ENCODE data around the gene TSKS.
"Not testable (repeated sequence)": the region's sequence is repeated elsewhere in the genome, so short reads cannot be mapped to it uniquely, and the experiment has no call there.

The TSKS gene

DNA sequence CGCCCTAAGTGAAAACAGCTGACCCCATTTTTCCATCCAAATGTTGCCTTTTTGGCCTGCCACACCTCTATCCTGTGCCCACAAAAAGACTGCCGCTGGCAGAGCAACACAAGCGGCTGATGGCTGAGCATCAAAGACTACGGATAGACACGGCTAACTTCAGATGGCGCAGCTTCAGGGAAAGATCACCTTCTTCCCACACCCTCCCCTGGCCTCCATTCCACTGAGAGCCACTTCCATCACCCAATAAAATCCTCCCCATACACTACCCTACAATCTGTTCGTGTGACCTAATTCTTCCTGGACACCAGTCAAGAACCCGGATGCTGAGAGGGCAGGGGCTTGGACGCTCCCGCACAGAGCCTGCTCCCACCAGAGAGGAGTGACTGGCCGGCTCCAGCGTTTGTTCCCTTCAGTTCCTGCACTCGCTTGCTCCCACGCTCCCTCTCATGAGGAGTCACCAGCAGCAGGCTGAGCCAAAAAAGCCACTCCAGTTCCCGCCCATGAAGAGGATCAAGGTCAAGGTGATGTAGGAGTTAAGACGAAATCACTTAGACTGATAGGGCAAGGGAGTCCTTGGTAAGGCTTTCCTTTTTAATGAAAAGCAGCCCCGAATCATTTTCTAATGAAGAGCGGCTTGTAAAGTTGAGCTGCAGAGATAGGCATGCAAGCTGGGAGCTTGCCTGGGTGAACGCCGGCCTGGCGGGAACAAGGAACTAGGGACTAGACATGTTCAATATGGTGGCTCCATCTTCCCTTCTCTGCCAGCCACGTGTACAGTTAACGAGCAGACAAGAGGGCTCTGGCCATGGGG, 35.7 kb downstream of the TSKS start:
- in situ Hi-C loops (cut with MboI; ENCODE audit: low sequenced_read_pairs) = no loop called here

DNA sequence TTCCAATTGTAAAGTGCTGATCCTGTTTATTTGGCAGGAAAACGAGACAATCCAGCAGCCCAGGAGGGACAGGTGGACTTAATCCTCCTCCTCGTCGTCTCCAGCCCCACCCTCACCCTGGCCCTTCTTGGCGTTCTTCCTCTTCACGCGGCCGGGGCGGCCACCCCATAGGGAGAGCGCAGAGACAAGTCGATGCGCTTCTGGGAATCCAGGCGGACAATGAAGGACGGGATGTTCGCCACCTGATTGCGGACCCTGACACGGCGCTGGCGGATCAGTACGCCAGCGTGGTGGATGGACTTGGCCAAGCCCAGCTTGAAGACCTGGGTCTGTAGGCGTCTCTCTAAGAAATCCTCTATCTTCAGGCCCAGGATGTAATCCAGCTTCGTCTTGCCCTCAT, 43.7 kb downstream of the TSKS start:
- in situ Hi-C loops (cut with MboI; ENCODE audit: low sequenced_read_pairs) = not testable (repeated sequence)

DNA sequence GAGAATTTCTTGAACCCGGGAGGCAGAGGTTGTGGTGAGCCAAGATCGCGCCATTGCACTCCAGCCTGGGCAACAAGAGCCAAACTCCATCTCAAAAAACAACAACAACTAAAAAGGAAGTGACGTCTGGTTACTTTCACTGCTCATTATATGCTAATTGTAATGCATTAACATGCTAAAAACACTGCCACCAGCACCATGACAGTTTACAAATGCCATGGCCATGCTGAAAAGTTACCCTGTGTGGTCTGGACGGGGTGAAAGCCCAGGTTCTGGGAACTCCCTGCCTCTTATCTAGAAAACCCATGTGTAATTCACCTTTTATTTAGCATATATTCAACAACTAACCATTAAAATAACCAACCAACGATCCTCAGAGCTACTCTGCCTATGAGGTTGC, 44.1 kb downstream of the TSKS start:
- in situ Hi-C loops (cut with MboI; ENCODE audit: low sequenced_read_pairs) = no loop called here

- in situ Hi-C loops (cut with MboI; ENCODE audit: low sequenced_read_pairs) = no loop called here
Observed at GRCh38 chr19:49718511-49718910, 44.6 kb downstream of the TSKS start.

DNA sequence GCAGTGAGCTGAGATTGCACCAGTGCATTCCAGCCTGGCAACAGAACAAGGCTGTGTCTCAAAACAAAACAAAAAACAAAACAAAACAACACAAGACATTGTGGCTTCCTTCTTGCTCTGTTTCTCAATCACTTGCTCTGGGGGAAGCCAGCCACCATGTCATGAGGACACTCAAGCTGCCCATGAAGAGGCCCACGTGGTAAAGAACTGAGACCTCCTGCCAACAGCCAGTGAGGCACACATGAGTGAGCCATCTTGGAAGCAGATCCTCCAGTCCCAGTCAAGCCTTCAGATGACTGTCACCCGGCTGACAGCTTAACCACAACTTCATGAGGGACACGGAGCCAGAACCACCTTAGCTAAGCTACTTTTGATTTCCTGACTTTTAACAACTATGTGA, 47.0 kb downstream of the TSKS start:
- in situ Hi-C loops (cut with MboI; ENCODE audit: low sequenced_read_pairs) = no loop called here

- in situ Hi-C loops (cut with MboI; ENCODE audit: low sequenced_read_pairs) = no loop called here
Observed at GRCh38 chr19:49713236-49713845, 49.8 kb downstream of the TSKS start.

DNA sequence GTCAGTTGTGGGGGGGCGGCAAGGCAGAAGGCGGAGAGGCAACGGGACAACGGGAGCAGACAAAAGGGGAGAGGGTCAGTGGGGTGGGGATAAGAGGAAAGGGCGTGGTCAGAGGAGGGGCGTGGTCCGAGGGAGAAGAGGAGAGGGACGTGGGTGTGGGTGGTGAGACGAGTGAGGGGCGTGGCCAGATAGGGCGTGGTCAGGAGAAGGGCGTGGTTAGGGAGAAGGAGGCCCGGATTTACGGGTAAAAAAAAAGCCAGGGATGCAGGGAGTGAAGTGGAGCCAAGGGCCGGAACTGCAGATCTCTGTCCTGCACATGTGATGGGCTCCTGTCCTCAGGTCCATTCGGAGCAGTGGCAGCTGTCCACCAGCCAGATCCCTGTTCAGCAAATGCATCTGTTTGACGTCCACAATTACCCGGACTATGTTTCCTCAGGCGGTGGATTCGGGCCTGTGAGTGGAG, 50.7 kb downstream of the TSKS start:
- in situ Hi-C loops (cut with MboI; ENCODE audit: low sequenced_read_pairs) = no loop called here

- in situ Hi-C loops (cut with MboI; ENCODE audit: low sequenced_read_pairs) = no loop called here
Observed at GRCh38 chr19:49710372-49710951, 52.6 kb downstream of the TSKS start.

DNA sequence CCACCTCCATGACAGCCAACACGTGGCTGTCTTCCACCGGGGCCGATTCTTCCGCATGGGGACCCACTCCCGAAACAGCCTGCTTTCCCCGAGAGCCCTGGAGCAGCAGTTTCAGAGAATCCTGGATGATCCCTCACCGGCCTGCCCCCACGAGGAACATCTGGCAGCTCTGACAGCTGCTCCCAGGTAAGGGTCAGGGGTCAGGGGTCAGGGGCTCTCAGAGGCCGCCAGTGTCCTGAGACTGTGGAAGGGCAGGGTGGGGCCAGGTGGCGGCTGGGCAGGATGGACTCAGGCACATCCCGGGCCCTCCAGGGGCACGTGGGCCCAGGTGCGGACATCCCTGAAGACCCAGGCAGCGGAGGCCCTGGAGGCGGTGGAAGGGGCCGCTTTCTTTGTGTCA, 57.2 kb downstream of the TSKS start:
- in situ Hi-C loops (cut with MboI; ENCODE audit: low sequenced_read_pairs) = no loop called here

GRCh38 chr19:49704888-49705642, 58.0 kb downstream of the TSKS start:
- in situ Hi-C loops (cut with MboI; ENCODE audit: low sequenced_read_pairs) = no loop called here

- in situ Hi-C loops (cut with MboI; ENCODE audit: low sequenced_read_pairs) = no loop called here
Observed at GRCh38 chr19:49701271-49701786, 61.8 kb downstream of the TSKS start.

- in situ Hi-C loops (cut with MboI; ENCODE audit: low sequenced_read_pairs) = no loop called here
Observed at GRCh38 chr19:49700563-49700962, 62.5 kb downstream of the TSKS start.

DNA sequence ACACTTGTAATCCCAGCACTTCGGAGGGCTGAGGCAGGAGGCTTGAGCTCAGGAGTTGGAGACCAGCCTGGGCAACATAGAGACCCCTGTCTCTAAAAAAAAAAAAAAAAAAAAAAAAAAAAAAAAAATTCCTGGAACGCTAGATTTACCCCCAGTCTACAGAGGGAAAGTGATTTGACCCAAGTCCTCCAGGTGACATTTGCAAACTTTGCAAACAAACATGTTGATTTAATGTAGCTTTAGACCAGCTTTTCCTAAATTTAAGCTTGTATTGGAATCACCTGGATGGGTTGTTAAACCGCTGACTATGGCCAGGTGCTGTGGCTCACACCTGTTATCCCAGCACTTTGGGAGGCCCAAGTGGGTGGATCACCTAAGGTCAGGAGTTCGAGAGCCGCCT, 63.7 kb downstream of the TSKS start:
- in situ Hi-C loops (cut with MboI; ENCODE audit: low sequenced_read_pairs) = no loop called here

GRCh38 chr19:49696865-49697264, 66.2 kb downstream of the TSKS start:
- in situ Hi-C loops (cut with MboI; ENCODE audit: low sequenced_read_pairs) = no loop called here

GRCh38 chr19:49696115-49696514, 67.0 kb downstream of the TSKS start:
- in situ Hi-C loops (cut with MboI; ENCODE audit: low sequenced_read_pairs) = no loop called here

DNA sequence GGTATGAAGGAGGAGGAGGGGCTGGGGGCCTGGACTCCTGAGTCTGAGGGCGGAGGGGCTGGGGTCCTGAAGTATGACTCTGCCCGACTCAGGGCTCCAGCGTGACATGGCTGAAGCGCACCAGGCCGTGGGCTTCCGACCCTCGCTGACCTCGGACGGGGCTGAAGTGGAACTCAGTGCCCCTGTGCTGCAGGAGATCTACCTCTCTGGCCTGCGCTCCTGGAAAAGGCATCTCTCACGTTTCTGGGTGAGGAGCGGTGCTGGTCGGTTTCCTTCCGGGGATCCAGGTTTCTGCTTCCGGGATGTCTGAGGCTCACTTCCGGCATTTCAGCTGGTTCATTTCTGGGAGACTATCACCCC, 71.0 kb downstream of the TSKS start:
- in situ Hi-C loops (cut with MboI; ENCODE audit: low sequenced_read_pairs) = no loop called here

GRCh38 chr19:49691243-49692146, 71.6 kb downstream of the TSKS start:
- in situ Hi-C loops (cut with MboI; ENCODE audit: low sequenced_read_pairs) = no loop called here

- in situ Hi-C loops (cut with MboI; ENCODE audit: low sequenced_read_pairs) = no loop called here
Observed at GRCh38 chr19:49690656-49691242, 72.4 kb downstream of the TSKS start, which contains the start of gene CPT1C. CPT1C (plus strand) TSS chr19:49691116; CDS start chr19:49692253, 1,137 bp downstream.

- in situ Hi-C loops (cut with MboI; ENCODE audit: low sequenced_read_pairs) = no loop called here
Observed at GRCh38 chr19:49690079-49690655, 72.9 kb downstream of the TSKS start.
